ENCODE results near the gene TBC1D2B.
"Not testable (repeated sequence)": the region's sequence is repeated elsewhere in the genome, so short reads cannot be mapped to it uniquely, and the experiment has no call there.

TBC1D2B gene

DNA sequence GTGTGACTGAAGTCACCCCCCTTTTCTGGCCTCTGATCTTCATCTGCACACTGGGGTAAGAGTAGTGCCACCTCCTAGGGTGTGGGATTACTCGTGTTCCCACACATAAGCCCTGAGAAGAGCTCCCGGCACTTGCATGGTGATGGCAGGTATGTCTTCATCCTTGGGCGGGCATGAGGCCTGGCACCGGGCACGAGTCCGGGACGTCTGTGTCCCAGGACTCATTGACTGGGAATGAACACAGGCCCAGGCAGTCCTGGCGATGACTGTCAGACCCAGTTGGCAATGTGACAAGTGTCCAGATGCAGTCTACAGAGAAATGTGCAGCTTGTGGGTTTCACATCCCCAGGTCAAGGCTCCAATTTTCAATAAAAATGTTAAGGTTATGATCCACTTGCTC, 78.9 kb downstream of the TBC1D2B start:
- in situ Hi-C loops (cut with MboI; ENCODE audit: low sequenced_read_pairs): no loop called here
- Histone ChIP-seq H3K36me3 (replicated peaks) (peaks cover 47% of the 10 kb centered on the region), H3K4me1 (no peaks in the 10 kb centered on the region), H3K9me3 (no peaks in the 10 kb centered on the region; the same call in 1 of the 2 replicates), H3K27me3 (ENCODE audit: low read depth) (no peaks in the 10 kb centered on the region), H3K4me3 (no peak overlapping the region)
- no peak for DNase-seq (ENCODE audit: low spot score in 2 of 2)

DNA sequence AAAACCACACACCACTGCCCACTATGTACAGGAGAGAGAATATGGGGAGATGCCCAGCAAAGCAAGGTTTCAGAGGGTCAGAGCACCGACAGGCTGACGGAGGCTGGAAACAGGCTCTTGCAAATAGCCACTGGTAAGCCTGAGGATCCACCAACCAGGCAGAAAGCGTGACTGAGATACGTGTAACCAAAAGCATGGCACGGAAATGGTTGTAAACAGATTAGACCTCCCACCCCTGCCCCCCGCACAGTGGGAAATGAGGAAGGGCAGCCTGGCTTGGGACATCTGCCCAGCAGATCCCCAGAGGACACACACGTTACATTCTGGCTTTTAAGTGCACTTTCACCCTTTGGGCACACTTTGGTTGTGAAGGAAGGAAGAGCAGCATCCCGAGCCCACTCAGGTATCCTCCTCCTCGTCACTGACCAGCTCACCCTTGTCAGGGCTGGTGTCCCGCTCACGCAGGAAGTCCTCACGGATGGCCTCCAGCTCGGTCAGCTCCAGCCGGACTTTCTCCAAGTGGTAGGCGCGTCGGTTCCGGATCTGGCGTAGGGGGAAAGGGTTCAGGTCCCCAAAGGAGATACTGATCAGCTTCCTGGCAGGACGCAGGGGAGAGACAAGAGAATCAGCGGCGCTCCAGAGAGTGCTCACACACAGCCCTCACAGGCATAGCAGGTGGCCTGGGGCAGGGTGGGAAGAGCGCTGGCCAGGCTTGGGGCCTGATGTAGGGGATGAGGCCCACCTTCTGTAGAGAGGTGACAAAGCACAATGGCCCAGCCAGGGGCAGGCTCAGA, 79.6 kb downstream of the TBC1D2B start:
- H3K4me1 ChIP-seq; H3K27me3 ChIP-seq (ENCODE audit: low read depth); H3K4me3 ChIP-seq; H3K9me3 ChIP-seq; in situ Hi-C loops (cut with MboI; ENCODE audit: low sequenced_read_pairs); DNase-seq (ENCODE audit: low spot score in 2 of 2): not testable (repeated sequence)
- H3K36me3 ChIP-seq (replicated peaks): peaks cover 43% of the 10 kb centered on the region

DNA sequence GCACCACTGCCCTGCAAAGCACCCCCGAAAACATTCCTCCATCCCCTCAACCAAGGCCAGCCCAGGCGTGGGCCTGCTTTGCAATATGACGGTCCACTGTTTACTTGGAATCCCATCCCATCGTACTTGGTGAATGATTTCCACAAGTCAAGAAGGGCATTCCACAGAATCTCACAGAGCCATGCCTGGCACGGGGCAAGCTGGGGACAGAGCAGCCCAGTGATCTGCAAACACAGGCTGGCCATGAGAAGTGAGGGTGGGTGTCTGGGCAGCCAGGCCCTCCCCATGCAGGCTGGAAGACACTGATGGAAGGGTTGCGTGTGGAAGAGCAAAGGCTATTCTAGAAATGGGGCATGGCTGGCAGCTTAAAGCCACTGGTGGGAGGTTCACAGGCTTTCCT, 80.3 kb downstream of the TBC1D2B start:
- H3K4me1 ChIP-seq; H3K9me3 ChIP-seq; DNase-seq (ENCODE audit: low spot score in 2 of 2); H3K4me3 ChIP-seq; in situ Hi-C loops (cut with MboI; ENCODE audit: low sequenced_read_pairs); H3K27me3 ChIP-seq (ENCODE audit: low read depth): not testable (repeated sequence)
- H3K36me3 ChIP-seq (replicated peaks): peaks cover 36% of the 10 kb centered on the region

GRCh38 chr15:77996713-77997171, 80.8 kb downstream of the TBC1D2B start:
- H3K4me1 ChIP-seq; H3K4me3 ChIP-seq; DNase-seq (ENCODE audit: low spot score in 2 of 2); H3K9me3 ChIP-seq; H3K27me3 ChIP-seq (ENCODE audit: low read depth); in situ Hi-C loops (cut with MboI; ENCODE audit: low sequenced_read_pairs): not testable (repeated sequence)
- H3K36me3 ChIP-seq (replicated peaks): peaks cover 32% of the 10 kb centered on the region

- DNase-seq (ENCODE audit: low spot score in 2 of 2); H3K4me1 ChIP-seq; H3K27me3 ChIP-seq (ENCODE audit: low read depth); H3K9me3 ChIP-seq; in situ Hi-C loops (cut with MboI; ENCODE audit: low sequenced_read_pairs); H3K4me3 ChIP-seq: not testable (repeated sequence)
- H3K36me3 ChIP-seq (replicated peaks): peaks cover 27% of the 10 kb centered on the region
Observed at GRCh38 chr15:77996226-77996625, 81.3 kb downstream of the TBC1D2B start.

DNA sequence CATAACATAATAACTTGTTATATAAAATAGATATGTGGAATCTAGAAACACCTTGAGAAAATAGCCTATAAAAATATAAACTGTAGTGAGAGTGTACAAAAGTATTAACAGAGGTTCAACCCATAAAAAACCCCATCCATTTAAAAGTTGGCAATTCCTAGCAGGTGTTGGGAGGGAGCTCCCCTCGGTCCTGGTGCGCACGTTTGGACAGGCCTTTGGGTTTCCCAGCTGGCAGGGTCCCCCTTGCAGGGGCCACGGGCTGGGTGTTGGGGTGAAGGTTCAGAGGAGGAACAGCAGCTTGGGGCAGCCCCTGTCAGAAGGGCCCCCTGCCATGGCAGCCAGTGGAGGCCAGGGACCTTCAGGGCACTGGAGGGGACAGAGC, 82.0 kb downstream of the TBC1D2B start:
- in situ Hi-C loops (cut with MboI; ENCODE audit: low sequenced_read_pairs); DNase-seq (ENCODE audit: low spot score in 2 of 2); H3K4me3 ChIP-seq; H3K9me3 ChIP-seq; H3K27me3 ChIP-seq (ENCODE audit: low read depth); H3K4me1 ChIP-seq: not testable (repeated sequence)
- peaks cover 20% of the 10 kb centered on the region for H3K36me3 ChIP-seq (replicated peaks)

DNA sequence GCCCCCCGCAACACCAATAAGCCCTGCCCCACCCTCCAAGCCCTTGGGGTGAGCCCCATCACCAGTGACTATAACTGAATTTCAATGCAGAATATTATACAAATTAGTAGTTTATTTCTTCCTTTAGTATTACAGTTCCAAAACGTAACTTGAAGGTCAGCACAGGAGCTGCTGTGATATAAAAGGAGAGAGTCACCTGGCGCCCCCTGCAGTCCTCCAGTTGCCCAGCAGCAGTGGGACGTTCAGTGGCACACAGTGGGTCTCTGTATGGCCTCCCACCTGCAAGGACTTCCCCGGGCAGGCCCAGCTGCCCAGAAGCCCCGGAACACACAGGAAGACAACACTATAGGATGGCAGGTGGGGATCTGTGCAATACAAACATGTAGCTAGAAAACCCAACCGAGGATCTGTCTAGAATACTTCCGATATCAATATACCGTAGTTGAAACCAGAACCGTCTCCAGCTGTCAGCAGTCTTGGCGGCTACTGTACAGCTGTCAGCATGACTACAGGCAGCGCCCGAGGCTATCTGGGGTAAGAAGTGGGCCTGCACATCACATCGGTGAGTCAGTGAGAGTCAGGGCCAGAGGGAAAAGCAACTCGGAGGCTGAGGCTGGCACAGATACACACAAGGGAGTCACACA, 82.5 kb downstream of the TBC1D2B start:
- H3K9me3 ChIP-seq; H3K27me3 ChIP-seq (ENCODE audit: low read depth); in situ Hi-C loops (cut with MboI; ENCODE audit: low sequenced_read_pairs); H3K4me3 ChIP-seq; H3K4me1 ChIP-seq; DNase-seq (ENCODE audit: low spot score in 2 of 2): not testable (repeated sequence)
- H3K36me3 ChIP-seq (replicated peaks): peaks cover 17% of the 10 kb centered on the region

DNA sequence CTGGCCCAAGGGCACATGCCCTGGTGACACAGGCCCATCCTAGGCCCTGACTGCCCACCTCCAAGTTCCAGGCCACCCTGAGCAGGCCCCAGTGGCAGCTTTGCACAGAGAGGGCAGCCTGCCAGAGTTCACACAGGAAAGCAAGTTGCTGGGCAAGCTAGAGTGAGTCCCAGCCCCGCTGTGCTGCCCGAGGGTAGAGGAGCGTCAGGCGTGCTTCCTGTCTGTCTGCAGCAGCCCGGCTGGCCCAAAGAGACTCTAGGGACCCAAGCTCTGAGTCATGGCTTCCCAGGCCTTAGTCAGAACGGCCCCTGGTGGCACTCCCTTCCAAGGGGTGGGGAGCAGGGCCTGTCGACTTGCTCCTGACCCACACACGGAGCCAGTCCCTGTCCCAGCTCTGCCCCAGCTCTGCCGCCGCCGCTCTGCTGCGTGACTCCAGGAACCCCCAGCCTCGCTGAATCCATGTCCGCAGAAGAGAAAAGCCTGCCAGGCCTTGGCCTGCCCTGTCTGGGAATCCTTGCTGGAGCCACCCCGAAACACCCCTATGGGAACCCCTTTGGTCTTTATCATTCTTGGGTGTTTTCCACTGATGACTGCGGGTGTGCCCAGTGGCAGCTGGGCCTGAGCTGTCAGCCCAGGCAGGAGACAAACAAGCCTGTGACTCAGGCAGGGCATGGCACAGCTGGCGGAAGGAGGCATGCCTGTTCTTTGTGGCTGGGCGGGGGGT, 83.4 kb downstream of the TBC1D2B start:
- H3K4me1 ChIP-seq; H3K9me3 ChIP-seq; H3K27me3 ChIP-seq (ENCODE audit: low read depth); DNase-seq (ENCODE audit: low spot score in 2 of 2); in situ Hi-C loops (cut with MboI; ENCODE audit: low sequenced_read_pairs); H3K4me3 ChIP-seq: not testable (repeated sequence)
- peaks cover 13% of the 10 kb centered on the region for H3K36me3 ChIP-seq (replicated peaks)

- no peak for DNase-seq (ENCODE audit: low spot score in 2 of 2)
- peaks cover 11% of the 10 kb centered on the region for H3K36me3 ChIP-seq (replicated peaks)
- H3K4me1 ChIP-seq: no peaks in the 10 kb centered on the region
- H3K4me3 ChIP-seq: no peak overlapping the region
- H3K27me3 ChIP-seq (ENCODE audit: low read depth): no peaks in the 10 kb centered on the region
- in situ Hi-C loops (cut with MboI; ENCODE audit: low sequenced_read_pairs): no loop called here
- H3K9me3 ChIP-seq: no peaks in the 10 kb centered on the region
Observed at GRCh38 chr15:77993374-77993911, 84.1 kb downstream of the TBC1D2B start.

GRCh38 chr15:77992356-77993222, 84.9 kb downstream of the TBC1D2B start:
- no peak for DNase-seq (ENCODE audit: low spot score in 2 of 2)
- H3K36me3 ChIP-seq (replicated peaks): peaks cover 2% of the 10 kb centered on the region; the same call in 1 of the 2 replicates
- no peaks in the 10 kb centered on the region for H3K9me3 ChIP-seq
- no peaks in the 10 kb centered on the region for H3K27me3 ChIP-seq (ENCODE audit: low read depth)
- H3K4me3 ChIP-seq: no peak overlapping the region
- in situ Hi-C loops (cut with MboI; ENCODE audit: low sequenced_read_pairs): no loop called here
- H3K4me1 ChIP-seq: no peaks in the 10 kb centered on the region

- H3K4me3 ChIP-seq; DNase-seq (ENCODE audit: low spot score in 2 of 2); H3K4me1 ChIP-seq; in situ Hi-C loops (cut with MboI; ENCODE audit: low sequenced_read_pairs); H3K27me3 ChIP-seq (ENCODE audit: low read depth); H3K9me3 ChIP-seq; H3K36me3 ChIP-seq (replicated peaks): not testable (repeated sequence)
Observed at GRCh38 chr15:77991658-77992201, 85.8 kb downstream of the TBC1D2B start.

DNA sequence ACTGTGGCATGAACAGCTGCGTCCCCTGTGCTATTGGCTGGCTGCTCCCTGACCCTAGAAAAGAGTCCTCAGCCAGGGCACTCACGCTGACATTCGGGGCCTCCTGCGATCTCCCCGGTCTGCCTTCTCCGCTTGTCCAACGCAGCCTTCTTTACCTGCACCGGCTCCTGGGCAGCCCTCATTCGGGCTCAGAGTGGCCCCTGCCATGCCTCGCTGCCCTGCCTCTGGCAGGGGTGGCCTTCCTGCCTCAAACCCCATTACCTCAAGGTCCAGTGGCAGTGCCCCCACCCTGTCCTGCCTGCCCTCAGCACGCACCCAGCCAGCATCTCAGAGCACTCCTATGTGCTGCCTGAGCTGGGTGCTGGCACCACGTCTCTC, 86.5 kb downstream of the TBC1D2B start:
- in situ Hi-C loops (cut with MboI; ENCODE audit: low sequenced_read_pairs): no loop called here
- Histone ChIP-seq H3K27me3 (ENCODE audit: low read depth) (no peaks in the 10 kb centered on the region), H3K4me3 (no peak overlapping the region), H3K4me1 (no peaks in the 10 kb centered on the region), H3K36me3 (replicated peaks) (no peaks in the 10 kb centered on the region), H3K9me3 (no peaks in the 10 kb centered on the region)
- DNase-seq (ENCODE audit: low spot score in 2 of 2): no peak
